ENCODE results near the gene GPATCH4.
A peak's percentile ranks its signal among the peaks of the same experiment; 100 is the strongest.

The GPATCH4 gene

DNA sequence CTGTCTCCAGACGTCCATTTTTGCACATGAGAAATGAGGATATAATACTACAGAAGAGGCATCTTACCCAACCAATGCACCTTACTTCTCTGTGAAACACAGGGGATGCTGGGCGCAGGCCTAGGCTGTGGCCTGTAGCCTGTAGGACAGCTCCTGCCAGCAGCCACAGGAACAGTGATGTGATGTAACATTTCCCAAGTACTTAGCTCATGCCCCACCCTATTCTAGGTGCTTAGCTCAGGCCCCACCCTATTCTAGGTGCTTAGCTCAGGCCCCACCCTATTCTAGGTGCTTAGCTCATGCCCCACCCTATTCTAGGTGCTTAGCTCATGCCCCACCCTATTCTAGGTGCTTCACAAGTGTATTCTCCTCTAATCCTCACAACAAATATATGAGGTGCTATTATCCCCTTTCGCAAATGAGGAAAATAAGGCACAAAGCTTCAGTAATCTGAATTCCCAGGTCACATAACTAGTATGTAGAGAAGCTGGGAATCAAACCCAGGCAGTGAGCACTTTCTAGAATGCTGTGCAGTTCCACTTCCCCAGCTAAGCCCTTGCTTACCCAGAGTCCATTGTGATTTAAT lies 14.3 kb downstream of the GPATCH4 start:
- in situ Hi-C loops (cut with HindIII; ENCODE audit: low sequenced_read_pairs), result no loop called here
- no peak for DNase-seq (ENCODE audit: low read depth, low spot score)
- H3K4me3 ChIP-seq (ENCODE audit: low read depth, low read length), result no peak overlapping the region
- TF ChIP-seq, protein P1, sequence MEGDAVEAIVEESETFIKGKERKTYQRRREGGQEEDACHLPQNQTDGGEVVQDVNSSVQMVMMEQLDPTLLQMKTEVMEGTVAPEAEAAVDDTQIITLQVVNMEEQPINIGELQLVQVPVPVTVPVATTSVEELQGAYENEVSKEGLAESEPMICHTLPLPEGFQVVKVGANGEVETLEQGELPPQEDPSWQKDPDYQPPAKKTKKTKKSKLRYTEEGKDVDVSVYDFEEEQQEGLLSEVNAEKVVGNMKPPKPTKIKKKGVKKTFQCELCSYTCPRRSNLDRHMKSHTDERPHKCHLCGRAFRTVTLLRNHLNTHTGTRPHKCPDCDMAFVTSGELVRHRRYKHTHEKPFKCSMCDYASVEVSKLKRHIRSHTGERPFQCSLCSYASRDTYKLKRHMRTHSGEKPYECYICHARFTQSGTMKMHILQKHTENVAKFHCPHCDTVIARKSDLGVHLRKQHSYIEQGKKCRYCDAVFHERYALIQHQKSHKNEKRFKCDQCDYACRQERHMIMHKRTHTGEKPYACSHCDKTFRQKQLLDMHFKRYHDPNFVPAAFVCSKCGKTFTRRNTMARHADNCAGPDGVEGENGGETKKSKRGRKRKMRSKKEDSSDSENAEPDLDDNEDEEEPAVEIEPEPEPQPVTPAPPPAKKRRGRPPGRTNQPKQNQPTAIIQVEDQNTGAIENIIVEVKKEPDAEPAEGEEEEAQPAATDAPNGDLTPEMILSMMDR (IDR thresholded peaks at IDR 0.05; ENCODE audit: low read depth, low read length), result no peak

DNA sequence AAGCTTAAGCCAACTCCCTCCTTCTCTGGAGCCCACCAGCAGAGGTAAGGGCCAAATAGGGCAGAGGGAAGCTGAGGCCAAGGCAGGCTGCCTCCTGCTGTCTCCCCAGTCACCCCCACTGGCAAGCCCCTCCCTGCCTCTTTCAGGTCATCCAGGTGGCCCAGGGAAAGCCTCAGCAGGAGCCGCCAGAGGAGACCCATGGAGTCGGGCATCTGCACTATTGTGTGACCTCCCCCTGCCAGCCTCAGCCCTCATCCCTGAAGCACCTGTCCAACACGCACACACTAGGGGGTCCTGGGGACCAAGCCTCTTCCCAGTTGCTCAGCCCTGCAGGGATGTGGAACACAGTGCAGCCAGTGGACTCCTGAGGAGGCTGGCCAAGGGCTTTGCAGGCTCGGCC lies 15.0 kb downstream of the GPATCH4 start:
- DNase-seq (ENCODE audit: low read depth, low spot score), result no peak
- in situ Hi-C loops (cut with HindIII; ENCODE audit: low sequenced_read_pairs), result no loop called here
- no peak overlapping the region for H3K4me3 ChIP-seq (ENCODE audit: low read depth, low read length)
- TF ChIP-seq, protein P1 (IDR thresholded peaks at IDR 0.05; ENCODE audit: low read depth, low read length), result no peak

DNA sequence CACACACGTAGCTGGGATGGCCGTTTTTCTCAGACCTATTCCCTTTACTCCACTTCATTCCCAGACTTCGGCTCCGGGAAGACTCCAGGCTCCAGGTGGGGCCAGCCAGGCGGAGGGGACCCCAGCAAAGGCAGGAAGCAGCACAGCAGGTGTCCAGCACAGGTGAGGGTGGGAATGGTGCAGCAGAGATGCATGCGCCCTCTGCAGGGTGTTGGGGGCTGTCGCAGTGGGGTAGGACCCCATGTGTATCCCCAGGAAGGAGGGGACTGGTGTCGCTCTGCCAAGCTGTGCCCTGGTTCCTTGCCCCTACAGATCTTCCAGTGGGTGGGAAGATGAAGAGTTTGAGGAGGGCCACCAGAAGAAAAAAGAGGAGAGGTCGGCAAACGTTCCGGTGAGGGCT lies 16.5 kb downstream of the GPATCH4 start:
- TF ChIP-seq, protein P1 (IDR thresholded peaks at IDR 0.05; ENCODE audit: low read depth, low read length), result peak; percentile 39
- no peak overlapping the region for H3K4me3 ChIP-seq (ENCODE audit: low read depth, low read length)
- in situ Hi-C loops (cut with HindIII; ENCODE audit: low sequenced_read_pairs), result no loop called here
- no peak for DNase-seq (ENCODE audit: low read depth, low spot score)

- in situ Hi-C loops (cut with HindIII; ENCODE audit: low sequenced_read_pairs), result no loop called here
- peak; percentile 82 for DNase-seq (ENCODE audit: low read depth, low spot score)
- TF ChIP-seq, protein P1 (IDR thresholded peaks at IDR 0.05; ENCODE audit: low read depth, low read length), result peak; percentile 93
- no peak overlapping the region for H3K4me3 ChIP-seq (ENCODE audit: low read depth, low read length)
Observed at GRCh38 chr1:156583821-156584622, 17.3 kb downstream of the GPATCH4 start.

- DNase-seq (ENCODE audit: low read depth, low spot score), result no peak
- in situ Hi-C loops (cut with HindIII; ENCODE audit: low sequenced_read_pairs), result no loop called here
- no peak overlapping the region for H3K4me3 ChIP-seq (ENCODE audit: low read depth, low read length)
- TF ChIP-seq, protein P1 (IDR thresholded peaks at IDR 0.05; ENCODE audit: low read depth, low read length), result no peak
Observed at GRCh38 chr1:156582388-156583017, 18.8 kb downstream of the GPATCH4 start.

DNA sequence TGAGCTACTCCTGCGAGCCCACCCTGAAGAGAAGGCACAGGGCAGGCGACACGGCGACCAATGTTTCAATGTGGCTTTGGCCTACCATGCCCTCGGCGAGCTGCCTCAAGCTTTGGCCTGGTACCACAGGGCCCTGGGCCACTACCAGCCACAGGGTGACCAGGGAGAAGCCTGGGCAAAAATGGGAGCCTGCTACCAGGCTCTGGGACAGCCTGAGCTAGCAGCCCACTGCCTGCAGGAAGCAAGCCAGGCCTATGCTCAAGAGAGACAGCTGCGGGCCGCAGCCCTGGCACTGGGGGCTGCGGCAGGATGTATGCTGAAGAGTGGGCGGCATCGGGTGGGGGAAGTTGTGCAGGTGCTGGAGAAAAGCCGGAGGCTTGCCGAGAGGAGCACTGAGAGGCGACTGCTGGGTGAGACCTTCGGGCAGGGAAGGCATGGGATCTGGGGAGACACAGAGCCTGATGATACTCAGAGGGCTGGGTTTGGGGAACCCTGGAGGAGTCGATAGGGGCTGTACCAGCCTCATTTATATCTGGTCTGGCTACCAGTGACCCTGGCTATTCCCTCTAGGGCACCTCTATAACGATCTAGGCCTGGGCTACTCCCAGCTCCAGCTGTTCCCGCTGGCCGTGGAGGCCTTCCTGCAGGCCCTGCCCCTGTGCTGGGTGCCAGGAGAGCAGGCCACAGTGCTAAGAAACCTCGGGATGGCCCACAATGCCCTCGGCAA lies 19.5 kb downstream of the GPATCH4 start:
- in situ Hi-C loops (cut with HindIII; ENCODE audit: low sequenced_read_pairs), result no loop called here
- H3K4me3 ChIP-seq (ENCODE audit: low read depth, low read length), result no peak overlapping the region
- TF ChIP-seq, protein P1 (IDR thresholded peaks at IDR 0.05; ENCODE audit: low read depth, low read length), result no peak
- no peak for DNase-seq (ENCODE audit: low read depth, low spot score)

Data from astrocyte of the spinal cord (primary cell).